A673 (cell line): ENCODE data around the gene TSPAN11. TPM values are rescaled to one million over a fixed set of nuclear protein-coding genes. Genes with fewer than 3 reads are reported as not detected.

Experiments used
- BruUV-seq: library from RNA; stranded (reverse); fragments of 400-500 nt; replicated peaks from 2 replicates; lab custom pipeline; 2021; lab: Mats Ljungman, UMichigan
- CTCF ChIA-PET: fragments of 300-600 bp; sonication (Branson Sonifier 250); formaldehyde crosslinking; loops from one replicate; lab custom pipeline; 2022; ENCODE audit warnings: antibody characterized with exemption; lab: Charles Lee
- POLR2A ChIA-PET: fragments of 300-600 bp; sonication (Branson Sonifier 250); formaldehyde crosslinking; loops from one replicate; lab custom pipeline; 2022; ENCODE audit warnings: antibody characterized with exemption; ENCODE audit not compliant: low non-redundant PET; lab: Charles Lee
- DNase-seq: peaks from one replicate; pipeline ENCODE4 v3.0.0-alpha.2; 2015; ENCODE audit warnings: low spot score
- H3K27ac ChIP-seq: fragments of 200-600 bp; sonication (generic); 2 replicates; pipeline ENCODE4 v1.5.1; 2016; ENCODE audit warnings: mixed run types, low read depth, mild to moderate bottlenecking, mixed read lengths, antibody characterized with exemption, low read length; ENCODE audit not compliant: poor library complexity, severe bottlenecking
- H3K27me3 ChIP-seq: fragments of 200-600 bp; sonication (generic); replicated peaks from 2 replicates; pipeline ENCODE4 v1.6.1; 2017; ENCODE audit warnings: mixed run types, low read depth, mild to moderate bottlenecking, mixed read lengths, antibody characterized with exemption, low read length; ENCODE audit not compliant: insufficient read depth, poor library complexity
- H3K36me3 ChIP-seq: fragments of 200-600 bp; sonication (generic); 2 replicates; pipeline ENCODE4 v1.6.1; 2016; ENCODE audit warnings: mixed run types, mild to moderate bottlenecking, mixed read lengths, antibody characterized with exemption, low read length; ENCODE audit not compliant: insufficient read depth, poor library complexity, severe bottlenecking
- H3K4me1 ChIP-seq: fragments of 200-600 bp; sonication (generic); 2 replicates; pipeline ENCODE4 v1.6.1; 2017; ENCODE audit warnings: mixed run types, mild to moderate bottlenecking, mixed read lengths, antibody characterized with exemption, low read length; ENCODE audit not compliant: insufficient read depth, poor library complexity, severe bottlenecking
- H3K4me3 ChIP-seq: fragments of 200-600 bp; sonication (generic); 2 replicates; pipeline ENCODE4 v1.5.1; 2016; ENCODE audit warnings: low read depth, mixed run types, mild to moderate bottlenecking, mixed read lengths, low read length; ENCODE audit not compliant: poor library complexity, severe bottlenecking
- H3K9me3 ChIP-seq: fragments of 200-600 bp; sonication (generic); 2 replicates; pipeline ENCODE4 v1.6.1; 2016; ENCODE audit warnings: mixed run types, low read depth, mild to moderate bottlenecking, mixed read lengths, antibody characterized with exemption, low read length; ENCODE audit not compliant: poor library complexity, severe bottlenecking
- CTCF ChIP-seq: fragments of 300-800, 200-600 bp; sonication (generic); conservative IDR thresholded peaks from 2 replicates; pipeline ENCODE4 v1.5.1; 2017; ENCODE audit warnings: low read depth, mild to moderate bottlenecking, antibody characterized with exemption, low read length, moderate library complexity, mixed read lengths
- EZH2 ChIP-seq: fragments of 200-600 bp; sonication (generic); IDR thresholded peaks from 2 replicates; pipeline ENCODE4 v1.6.1; 2017; ENCODE audit warnings: borderline replicate concordance, low read depth, mild to moderate bottlenecking, mixed read lengths, antibody characterized with exemption, low read length; ENCODE audit not compliant: poor library complexity, severe bottlenecking
- intact Hi-C: fragments of 100-400 bp; cut with micrococcal nuclease; formaldehyde crosslinking; loops from one replicate; pipeline ENCODE4 v1.10.0; 2022; ENCODE audit not compliant: unreplicated experiment
- total RNA-seq: library from RNA; stranded (reverse); gene quantifications from 2 replicates; pipeline ENCODE4 v1.2.3, GENCODE V29; 2021

The TSPAN11 gene
- total RNA-seq, 1 experiment from 2014 or later = 20.9 TPM

GRCh38 chr12:30902596-30902995, 24.0 kb upstream of the TSPAN11 start:
- no peaks in the 10 kb centered on the region for H3K9me3 ChIP-seq
- H3K36me3 ChIP-seq = no peaks in the 10 kb centered on the region
- H3K27me3 ChIP-seq = no peaks in the 10 kb centered on the region
- peaks cover 17% of the 10 kb centered on the region for H3K4me1 ChIP-seq
- intact Hi-C loops = no loop called here
- BruUV-seq = no TSS peak
- POLR2A ChIA-PET = no interaction called here
- no peak overlapping the region for H3K27ac ChIP-seq
- DNase-seq = no peak
- no peak for TF ChIP-seq CTCF
- no peak overlapping the region for H3K4me3 ChIP-seq
- CTCF ChIA-PET = no interaction called here

- CTCF ChIA-PET = no interaction called here
These were observed 21.0 kb upstream of the TSPAN11 start for GRCh38 chr12:30905463-30906009.

GRCh38 chr12:30908076-30908721, 18.3 kb upstream of the TSPAN11 start:
- intact Hi-C loops = no loop called here
- no peak for DNase-seq
- ChIA-PET CTCF (no interaction called here), POLR2A (no interaction called here)
- TF ChIP-seq CTCF (no peak), EZH2 (no peak)
- TSS peak; percentile 84 for BruUV-seq
- H3K27me3 ChIP-seq = no peaks in the 10 kb centered on the region
- no peaks in the 10 kb centered on the region for H3K36me3 ChIP-seq
- H3K27ac ChIP-seq = peak overlapping the region; percentile 91
- no peak overlapping the region for H3K4me3 ChIP-seq
- H3K4me1 ChIP-seq = peaks cover 36% of the 10 kb centered on the region
- no peaks in the 10 kb centered on the region for H3K9me3 ChIP-seq

More at GRCh38 chr12:30905463-30906009, 21.0 kb upstream of the TSPAN11 start:
- no peak for TF ChIP-seq CTCF
- TF ChIP-seq EZH2 = no peak
- DNase-seq = no peak
- peaks cover 46% of the 10 kb centered on the region for H3K4me1 ChIP-seq
- POLR2A ChIA-PET = no interaction called here
- intact Hi-C loops = no loop called here
- no peaks in the 10 kb centered on the region for H3K36me3 ChIP-seq
- no peaks in the 10 kb centered on the region for H3K9me3 ChIP-seq
- no peak overlapping the region for H3K27ac ChIP-seq
- BruUV-seq = no TSS peak
- H3K27me3 ChIP-seq = no peaks in the 10 kb centered on the region
- H3K4me3 ChIP-seq = no peak overlapping the region
